HG02852 (cell line): ENCODE measurements around the gene KCNG3.

Experiments used
- ATAC-seq: cut with Tn5 transposase; IDR thresholded peaks from one replicate; pipeline ENCODE4 v1.9.1; 2021; ENCODE audit warnings: mild to moderate bottlenecking, moderate library complexity; ENCODE audit not compliant: unreplicated experiment

Gene KCNG3

GRCh38 chr2:42493468-42494354 lies at the start of gene KCNG3:
Gene KCNG3 (minus strand): TSS chr2:42493982. CDS start chr2:42493501, 481 bp downstream.
- peak; percentile 64 for ATAC-seq

- ATAC-seq = no peak
Observed at GRCh38 chr2:42542871-42543270, 49.1 kb upstream of the KCNG3 start.

GRCh38 chr2:42537493-42537892 lies 43.7 kb upstream of the KCNG3 start:
- no peak for ATAC-seq

- ATAC-seq = no peak
Observed at GRCh38 chr2:42532397-42532796, 38.6 kb upstream of the KCNG3 start.

GRCh38 chr2:42523341-42523740 lies 29.6 kb upstream of the KCNG3 start:
- no peak for ATAC-seq

- ATAC-seq = no peak
Observed at GRCh38 chr2:42522035-42522434, 28.3 kb upstream of the KCNG3 start.

- no peak for ATAC-seq
Observed at GRCh38 chr2:42519624-42520023, 25.8 kb upstream of the KCNG3 start.

- ATAC-seq = no peak
Observed at GRCh38 chr2:42516418-42516901, 22.7 kb upstream of the KCNG3 start.

GRCh38 chr2:42513252-42513918 lies 19.6 kb upstream of the KCNG3 start:
- no peak for ATAC-seq

- ATAC-seq = peak; percentile 74
Observed at GRCh38 chr2:42510608-42511243, 16.9 kb upstream of the KCNG3 start.

GRCh38 chr2:42510191-42510590 lies 16.4 kb upstream of the KCNG3 start:
- ATAC-seq = no peak

- no peak for ATAC-seq
Observed at GRCh38 chr2:42504364-42505230, 10.8 kb upstream of the KCNG3 start.

GRCh38 chr2:42503291-42503690 lies 9.5 kb upstream of the KCNG3 start:
- ATAC-seq = no peak

GRCh38 chr2:42498497-42498896 lies 4.7 kb upstream of the KCNG3 start:
- ATAC-seq = no peak

GRCh38 chr2:42495611-42496010 lies 1.8 kb upstream of the KCNG3 start:
- ATAC-seq = no peak

GRCh38 chr2:42495234-42495581 lies 1.4 kb upstream of the KCNG3 start:
- no peak for ATAC-seq

GRCh38 chr2:42494355-42495233 lies 812 bp upstream of the KCNG3 start:
- ATAC-seq = peak; percentile 56

- peak; percentile 5 for ATAC-seq
Observed at GRCh38 chr2:42492691-42493467, 903 bp downstream of the KCNG3 start.

- no peak for ATAC-seq
Observed at GRCh38 chr2:42488297-42488696, 5.5 kb downstream of the KCNG3 start.
